OCI-LY3 (cell line): Measurements from ENCODE around the gene PMFBP1.

Experiments
- H2AFZ ChIP-seq: fragments of 200-600, 300-600 bp; shearing (Covaris generic); 2 replicates; pipeline ENCODE4 v1.6.0; 2014; ENCODE audit warnings: antibody characterized with exemption, low read depth, low read length
- H3K27ac ChIP-seq: fragments of 200-600, 300-600 bp; sonication (generic); 2 replicates; pipeline ENCODE4 v1.5.1; 2014; ENCODE audit warnings: mild to moderate bottlenecking, low read length, moderate library complexity, mixed read lengths
- H3K27me3 ChIP-seq: fragments of 200-600, 300-600 bp; sonication (generic); 2 replicates; pipeline ENCODE4 v1.6.1; 2014; ENCODE audit warnings: low read depth, low read length, mixed read lengths
- H3K36me3 ChIP-seq: fragments of 200-600, 300-600 bp; sonication (generic); replicated peaks from 2 replicates; pipeline ENCODE3; 2014; ENCODE audit warnings: low read depth, low read length, mixed read lengths
- H3K4me1 ChIP-seq: fragments of 300-600, 200-600 bp; sonication (generic); 2 replicates; pipeline ENCODE4 v1.6.1; 2014; ENCODE audit warnings: low read length, mixed read lengths
- H3K4me2 ChIP-seq: fragments of 200-600, 300-600 bp; sonication (generic); 2 replicates; pipeline ENCODE4 v1.6.1; 2014; ENCODE audit warnings: low read length, mixed read lengths
- H3K4me3 ChIP-seq: fragments of 300-600, 200-600 bp; sonication (generic); 2 replicates; pipeline ENCODE4 v1.5.1; 2014; ENCODE audit warnings: antibody characterized with exemption, mild to moderate bottlenecking, low read length, moderate library complexity
- H3K79me2 ChIP-seq: fragments of 300-600, 200-600 bp; shearing (Covaris generic); 2 replicates; pipeline ENCODE4 v1.6.1; 2014; ENCODE audit warnings: mild to moderate bottlenecking, low read length, mixed read lengths
- H3K9ac ChIP-seq: fragments of 300-600, 200-600 bp; shearing (Covaris generic); 2 replicates; pipeline ENCODE4 v1.6.0; 2014; ENCODE audit warnings: mild to moderate bottlenecking, low read length, moderate library complexity
- H3K9me3 ChIP-seq: fragments of 200-600, 300-600 bp; shearing (Covaris generic); 2 replicates; pipeline ENCODE4 v1.6.1; 2014; ENCODE audit warnings: low read length, mixed read lengths; ENCODE audit not compliant: insufficient read depth
- H4K20me1 ChIP-seq: fragments of 200-600, 300-600 bp; sonication (generic); 2 replicates; pipeline ENCODE4 v1.6.1; 2016; ENCODE audit warnings: low read length, mixed read lengths; ENCODE audit not compliant: insufficient read depth
- EZH2phosphoT487 ChIP-seq: fragments of 200-600 bp; shearing (Covaris generic); IDR thresholded peaks from 2 replicates; pipeline ENCODE4 v1.6.1; 2018; ENCODE audit warnings: antibody characterized with exemption, mixed run types, low read depth
- TF ChIP-seq, protein P1 (sequence below): fragments of 200-600, 300-600 bp; sonication (generic); IDR thresholded peaks from 2 replicates; pipeline ENCODE4 v1.5.1; 2014; ENCODE audit warnings: antibody characterized with exemption, low read length, low read depth

The PMFBP1 gene

DNA sequence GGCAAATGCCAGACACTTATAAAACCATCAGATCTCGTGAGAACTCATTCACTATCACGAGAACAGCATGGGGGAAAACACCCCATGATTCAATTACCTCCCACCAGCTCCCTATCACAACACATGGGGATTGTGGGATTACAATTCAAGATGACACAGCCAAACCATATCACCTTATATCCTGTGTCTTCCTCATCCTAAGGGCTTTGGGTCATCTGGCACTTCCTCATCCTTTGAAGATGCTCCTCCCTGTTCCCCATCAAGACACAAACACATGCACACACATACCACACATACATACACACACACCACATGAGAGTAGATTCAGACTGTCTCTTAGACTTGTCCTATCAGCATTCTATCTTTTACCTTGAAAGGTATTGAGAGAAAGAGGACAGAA is 2.8 kb upstream of the PMFBP1 start:
- peaks cover 34% of the 10 kb centered on the region; the same call in 1 of the 2 replicates for H3K9me3 ChIP-seq
- H3K36me3 ChIP-seq: peaks cover 52% of the 10 kb centered on the region
- no peak overlapping the region for H3K9ac ChIP-seq
- no peaks in the 10 kb centered on the region for H4K20me1 ChIP-seq
- TF ChIP-seq, protein P1, sequence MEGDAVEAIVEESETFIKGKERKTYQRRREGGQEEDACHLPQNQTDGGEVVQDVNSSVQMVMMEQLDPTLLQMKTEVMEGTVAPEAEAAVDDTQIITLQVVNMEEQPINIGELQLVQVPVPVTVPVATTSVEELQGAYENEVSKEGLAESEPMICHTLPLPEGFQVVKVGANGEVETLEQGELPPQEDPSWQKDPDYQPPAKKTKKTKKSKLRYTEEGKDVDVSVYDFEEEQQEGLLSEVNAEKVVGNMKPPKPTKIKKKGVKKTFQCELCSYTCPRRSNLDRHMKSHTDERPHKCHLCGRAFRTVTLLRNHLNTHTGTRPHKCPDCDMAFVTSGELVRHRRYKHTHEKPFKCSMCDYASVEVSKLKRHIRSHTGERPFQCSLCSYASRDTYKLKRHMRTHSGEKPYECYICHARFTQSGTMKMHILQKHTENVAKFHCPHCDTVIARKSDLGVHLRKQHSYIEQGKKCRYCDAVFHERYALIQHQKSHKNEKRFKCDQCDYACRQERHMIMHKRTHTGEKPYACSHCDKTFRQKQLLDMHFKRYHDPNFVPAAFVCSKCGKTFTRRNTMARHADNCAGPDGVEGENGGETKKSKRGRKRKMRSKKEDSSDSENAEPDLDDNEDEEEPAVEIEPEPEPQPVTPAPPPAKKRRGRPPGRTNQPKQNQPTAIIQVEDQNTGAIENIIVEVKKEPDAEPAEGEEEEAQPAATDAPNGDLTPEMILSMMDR: no peak
- TF ChIP-seq EZH2phosphoT487: no peak
- H3K27ac ChIP-seq: no peak overlapping the region
- no peaks in the 10 kb centered on the region for H3K27me3 ChIP-seq
- H3K4me2 ChIP-seq: no peak overlapping the region
- H2AFZ ChIP-seq: no peak overlapping the region
- H3K79me2 ChIP-seq: no peaks in the 10 kb centered on the region
- peaks cover 33% of the 10 kb centered on the region for H3K4me1 ChIP-seq
- no peak overlapping the region for H3K4me3 ChIP-seq

DNA sequence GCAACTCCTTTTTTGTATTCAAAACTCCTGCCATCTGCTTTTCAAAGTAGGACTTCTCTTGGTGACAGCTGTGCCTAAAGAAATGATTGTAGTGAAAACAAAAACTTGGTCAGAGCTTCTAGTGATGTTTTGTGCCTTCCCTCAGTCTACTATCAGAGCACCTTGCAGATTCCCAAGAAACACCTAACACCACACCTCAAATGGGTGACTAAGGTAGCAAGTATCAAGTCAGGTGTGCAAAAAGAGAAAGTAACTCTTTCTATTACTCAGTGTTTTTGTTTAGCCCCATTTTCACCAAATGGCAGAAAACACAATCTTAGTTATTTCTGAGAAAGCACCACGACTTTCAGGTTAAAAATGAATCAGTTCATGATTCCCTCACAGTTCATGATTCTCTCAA is 2.0 kb upstream of the PMFBP1 start:
- Histone ChIP-seq H3K9me3 (peaks cover 34% of the 10 kb centered on the region; the same call in 1 of the 2 replicates), H3K27me3 (no peaks in the 10 kb centered on the region), H4K20me1 (no peaks in the 10 kb centered on the region), H3K4me3 (no peak overlapping the region), H3K9ac (no peak overlapping the region), H3K4me1 (peaks cover 33% of the 10 kb centered on the region), H3K4me2 (no peak overlapping the region), H3K79me2 (no peaks in the 10 kb centered on the region), H2AFZ (no peak overlapping the region), H3K36me3 (peaks cover 52% of the 10 kb centered on the region), H3K27ac (no peak overlapping the region)
- TF ChIP-seq, protein P1: no peak
- TF ChIP-seq EZH2phosphoT487: no peak

DNA sequence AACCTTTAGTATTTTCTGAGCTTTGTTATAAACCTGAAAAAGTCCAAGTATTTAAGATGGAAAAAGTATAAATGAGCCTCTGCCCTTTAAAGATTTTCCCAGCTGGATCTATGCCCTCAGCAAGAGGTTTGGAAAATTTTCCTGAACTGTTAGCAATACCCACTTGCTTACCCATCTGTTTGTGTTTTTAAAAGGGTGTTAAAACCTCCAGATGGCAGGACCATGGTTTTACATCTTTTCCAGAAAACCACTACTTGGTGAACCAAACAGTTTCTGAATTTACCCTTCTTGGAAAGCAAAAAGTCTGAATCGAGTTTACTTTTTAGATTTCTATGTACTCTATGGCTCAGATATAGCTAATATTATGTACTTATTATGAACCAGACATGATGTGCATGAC is 719 bp downstream of the PMFBP1 start:
- Histone ChIP-seq H3K27me3 (no peaks in the 10 kb centered on the region), H4K20me1 (no peaks in the 10 kb centered on the region), H3K79me2 (no peaks in the 10 kb centered on the region), H3K4me1 (peaks cover 33% of the 10 kb centered on the region), H3K4me2 (no peak overlapping the region), H3K9ac (no peak overlapping the region), H3K9me3 (peaks cover 28% of the 10 kb centered on the region; the same call in 1 of the 2 replicates), H2AFZ (no peak overlapping the region), H3K27ac (no peak overlapping the region), H3K4me3 (no peak overlapping the region), H3K36me3 (peaks cover 45% of the 10 kb centered on the region)
- TF ChIP-seq, protein P1: no peak
- TF ChIP-seq EZH2phosphoT487: no peak

DNA sequence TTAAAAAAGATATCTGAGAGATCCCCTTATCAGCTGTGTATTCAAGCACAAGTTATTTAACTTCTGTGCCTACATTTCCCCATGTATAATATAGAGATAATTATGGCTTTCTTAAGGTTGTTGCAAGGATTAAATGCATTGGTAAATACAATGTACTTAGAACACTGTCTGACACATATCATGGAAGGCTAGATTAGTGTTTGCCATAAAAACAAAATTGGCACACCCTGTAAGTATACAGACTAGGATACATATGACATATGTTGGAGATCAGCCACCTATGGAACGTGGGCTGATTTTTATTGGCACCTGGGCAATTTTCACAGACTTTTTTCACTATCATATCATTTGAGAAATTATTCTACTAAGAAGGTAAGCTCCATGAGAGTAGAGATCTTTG is 2.2 kb downstream of the PMFBP1 start:
- H3K4me1 ChIP-seq: peaks cover 33% of the 10 kb centered on the region
- no peak overlapping the region for H3K9ac ChIP-seq
- H3K27ac ChIP-seq: no peak overlapping the region
- no peaks in the 10 kb centered on the region for H3K79me2 ChIP-seq
- peaks cover 24% of the 10 kb centered on the region; the same call in 1 of the 2 replicates for H3K9me3 ChIP-seq
- H3K36me3 ChIP-seq: peaks cover 31% of the 10 kb centered on the region
- no peaks in the 10 kb centered on the region for H4K20me1 ChIP-seq
- H3K4me2 ChIP-seq: no peak overlapping the region
- no peaks in the 10 kb centered on the region for H3K27me3 ChIP-seq
- no peak overlapping the region for H2AFZ ChIP-seq
- no peak for TF ChIP-seq EZH2phosphoT487
- no peak overlapping the region for H3K4me3 ChIP-seq

DNA sequence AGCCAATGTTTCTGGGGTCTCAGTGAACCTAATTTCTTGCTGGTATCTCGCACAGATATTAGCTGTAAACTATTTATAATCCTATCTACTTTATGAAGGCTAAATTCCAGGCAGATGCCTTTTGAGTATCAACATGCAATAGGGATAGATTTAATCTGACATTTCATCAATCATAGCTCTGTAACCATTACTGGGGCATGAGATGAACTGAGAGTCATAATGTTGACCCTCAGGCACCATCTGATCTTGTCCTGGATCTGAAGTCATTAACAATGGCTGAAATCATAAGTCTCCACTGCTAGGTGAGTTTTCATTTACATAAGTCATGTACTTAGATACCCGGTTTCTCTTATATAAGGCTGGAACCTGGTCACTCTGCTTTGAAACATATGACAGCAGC is 3.6 kb downstream of the PMFBP1 start:
- H3K4me3 ChIP-seq: no peak overlapping the region
- TF ChIP-seq, protein P1: no peak
- no peak for TF ChIP-seq EZH2phosphoT487
- no peak overlapping the region for H3K9ac ChIP-seq
- H4K20me1 ChIP-seq: no peaks in the 10 kb centered on the region
- peaks cover 13% of the 10 kb centered on the region; the same call in 1 of the 2 replicates for H3K9me3 ChIP-seq
- no peak overlapping the region for H3K4me2 ChIP-seq
- H3K36me3 ChIP-seq: peaks cover 21% of the 10 kb centered on the region
- no peak overlapping the region for H3K27ac ChIP-seq
- no peaks in the 10 kb centered on the region for H3K79me2 ChIP-seq
- H2AFZ ChIP-seq: no peak overlapping the region
- peaks cover 24% of the 10 kb centered on the region for H3K4me1 ChIP-seq
- no peaks in the 10 kb centered on the region for H3K27me3 ChIP-seq
